CD4-positive, CD25-positive, alpha-beta regulatory T cell (primary cell): ENCODE results near the gene CDC42BPA. TPM values are rescaled to one million over a fixed set of nuclear protein-coding genes. Genes with fewer than 3 reads are reported as not detected.

Experiments
- ATAC-seq, 2 donors: fragments of 150-1000 bp; cut with Tn5 transposase; one replicate each; pipeline ENCODE4 v1.10.0; 2021; ENCODE audit warnings: low read depth in 2 of 2, moderate number of reproducible peaks in 2 of 2, moderate library complexity in 1 of 2
- DNase-seq, 3 donors: peaks; one replicate each; pipeline versions ENCODE4 v3.0.0 to v3.0.0-alpha.2; 2012 to 2022; ENCODE audit warnings: mixed read lengths in 1 of 3
- H3K27ac ChIP-seq: one replicate; pipeline ENCODE4 v1.7.0; 2013; ENCODE audit warnings: mild to moderate bottlenecking, low read length; ENCODE audit not compliant: insufficient read depth, poor library complexity, severe bottlenecking
- H3K27me3 ChIP-seq: one replicate; pipeline ENCODE4 v1.7.0; 2013; ENCODE audit warnings: low read length; ENCODE audit not compliant: control insufficient read depth, insufficient read depth
- H3K36me3 ChIP-seq: one replicate; pipeline ENCODE4 v1.7.0; 2013; ENCODE audit warnings: mild to moderate bottlenecking, low read length, moderate library complexity; ENCODE audit not compliant: control insufficient read depth, insufficient read depth
- H3K4me1 ChIP-seq: 2 replicates; pipeline ENCODE4 v1.7.0; 2013; ENCODE audit warnings: mild to moderate bottlenecking, low read length; ENCODE audit not compliant: insufficient read depth, control insufficient read depth, poor library complexity, severe bottlenecking
- H3K4me3 ChIP-seq: one replicate; pipeline ENCODE4 v1.7.0; 2013; ENCODE audit warnings: low read depth, mild to moderate bottlenecking, low read length, moderate library complexity
- H3K9me3 ChIP-seq, 2 experiments: 1 replicate in 1 of 2; 2 replicates in 1 of 2; pipeline ENCODE4 v1.7.0; 2013; ENCODE audit warnings: low read length in 2 of 2, mild to moderate bottlenecking in 1 of 2, moderate library complexity in 1 of 2; ENCODE audit not compliant: control insufficient read depth in 2 of 2
- H3K27ac Mint-ChIP-seq, 3 donors: one replicate each; pipeline ENCODE4 v1.8.0; 2020 to 2022; ENCODE audit warnings: mild to moderate bottlenecking in 3 of 3, mixed read lengths in 3 of 3, moderate library complexity in 2 of 3
- H3K27me3 Mint-ChIP-seq: one replicate; pipeline ENCODE4 v1.8.0; 2022; ENCODE audit warnings: mild to moderate bottlenecking, mixed read lengths
- H3K36me3 Mint-ChIP-seq: one replicate; pipeline ENCODE4 v1.8.0; 2020; ENCODE audit warnings: mixed read lengths
- H3K4me1 Mint-ChIP-seq, 4 donors: one replicate each; pipeline ENCODE4 v1.8.0; 2020 to 2022; ENCODE audit warnings: mixed read lengths in 4 of 4, mild to moderate bottlenecking in 1 of 4
- H3K4me3 Mint-ChIP-seq, 4 donors: one replicate each; pipeline ENCODE4 v1.8.0; 2020 to 2022; ENCODE audit warnings: mild to moderate bottlenecking in 4 of 4, mixed read lengths in 4 of 4, moderate library complexity in 3 of 4
- H3K9me3 Mint-ChIP-seq, 7 donors: one replicate each; pipeline ENCODE4 v1.8.0; 2020 to 2022; ENCODE audit warnings: mixed read lengths in 7 of 7, mild to moderate bottlenecking in 3 of 7, moderate library complexity in 2 of 7
- polyA plus RNA-seq, 4 donors: library from polyadenylated mRNA; unstranded; fragments of 300-500 nt; fragmentation: Illumina TruSeq; gene quantifications; one replicate each; pipeline ENCODE4 v1.2.3, GENCODE V29; 2021
- total RNA-seq: library from RNA; stranded (reverse); gene quantifications from one replicate; pipeline ENCODE4 v1.2.3, GENCODE V29; 2022

CDC42BPA gene
- total and polyA plus RNA-seq, 5 donors from 2014 or later: 0.06 to 1.5 (median 0.63) TPM

- DNase-seq: no peak
Observed at GRCh38 chr1:226981386-226981817, 336.9 kb downstream of the CDC42BPA start.

DNA sequence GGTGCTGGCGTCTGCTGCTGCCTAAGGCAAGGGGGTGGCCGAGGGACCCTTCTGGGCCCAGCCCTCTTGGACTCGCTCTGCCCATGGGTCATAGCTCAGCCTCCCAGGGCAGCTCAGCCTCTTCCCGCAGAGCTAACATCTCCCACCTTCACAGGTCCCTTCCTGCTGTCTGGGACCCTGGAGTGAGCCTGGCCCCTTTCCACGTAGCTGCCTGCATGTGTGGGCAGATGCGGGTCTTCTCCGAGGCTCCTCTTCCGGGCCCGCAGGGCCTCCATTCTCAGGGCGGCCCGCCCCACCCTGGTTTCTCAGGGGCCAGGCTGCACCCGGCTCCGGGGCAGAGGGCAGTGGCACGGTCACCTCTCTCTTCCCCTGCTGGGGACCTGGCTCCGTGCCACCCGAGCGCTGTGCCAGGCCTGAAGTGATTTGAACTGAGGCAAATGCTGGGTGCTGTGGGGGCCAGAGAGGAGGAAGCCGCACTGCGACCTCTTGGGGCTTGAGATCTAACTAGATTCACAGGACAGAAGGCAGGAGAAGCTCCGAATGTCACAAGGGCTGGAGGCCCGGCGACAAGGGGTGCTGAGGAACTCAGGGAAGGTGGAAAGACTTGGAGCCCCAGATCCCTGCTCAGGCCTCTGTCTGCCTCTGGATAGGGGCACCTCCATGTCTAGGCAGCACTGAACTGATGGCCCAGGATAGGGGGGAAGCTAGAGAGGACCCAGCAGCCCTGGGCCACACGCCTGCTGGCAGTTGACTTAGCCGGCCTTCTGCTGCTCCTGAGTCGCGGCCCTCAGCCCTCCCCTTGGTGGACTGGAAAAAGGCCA is 337.5 kb downstream of the CDC42BPA start:
- ATAC-seq: no peak
- H3K27ac ChIP-seq: no peak overlapping the region
- Mint-ChIP-seq H3K4me1 (no peaks in the 10 kb centered on the region), H3K9me3 (peaks cover 0 to 1% (median 0%) of the 10 kb centered on the region in 7 donors), H3K27ac (no peak overlapping the region), H3K36me3 (no peaks in the 10 kb centered on the region), H3K4me3 (no peak overlapping the region), H3K27me3 (no peaks in the 10 kb centered on the region)
- peaks cover 28% of the 10 kb centered on the region for H3K36me3 ChIP-seq
- no peak for DNase-seq
- no peaks in the 10 kb centered on the region for H3K27me3 ChIP-seq
- H3K4me3 ChIP-seq: no peak overlapping the region
- no peaks in the 10 kb centered on the region for H3K9me3 ChIP-seq
- H3K4me1 ChIP-seq: no peaks in the 10 kb centered on the region

More at GRCh38 chr1:226981386-226981817, 336.9 kb downstream of the CDC42BPA start:
- peaks cover 0 to 3% (median 0%) of the 10 kb centered on the region in 4 donors for H3K4me1 Mint-ChIP-seq
- Histone ChIP-seq H3K27ac (no peak overlapping the region), H3K9me3 (no peaks in the 10 kb centered on the region), H3K4me1 (no peaks in the 10 kb centered on the region), H3K27me3 (no peaks in the 10 kb centered on the region), H3K36me3 (peaks cover 34% of the 10 kb centered on the region), H3K4me3 (no peak overlapping the region)
- peak overlapping the region in 1 of 3 donors; percentile 14 for H3K27ac Mint-ChIP-seq
- no peak for ATAC-seq
- H3K4me3 Mint-ChIP-seq: no peak overlapping the region
- H3K9me3 Mint-ChIP-seq: peaks cover 0 to 1% (median 0%) of the 10 kb centered on the region in 7 donors
- H3K36me3 Mint-ChIP-seq: peaks cover 6% of the 10 kb centered on the region
- no peaks in the 10 kb centered on the region for H3K27me3 Mint-ChIP-seq

DNA sequence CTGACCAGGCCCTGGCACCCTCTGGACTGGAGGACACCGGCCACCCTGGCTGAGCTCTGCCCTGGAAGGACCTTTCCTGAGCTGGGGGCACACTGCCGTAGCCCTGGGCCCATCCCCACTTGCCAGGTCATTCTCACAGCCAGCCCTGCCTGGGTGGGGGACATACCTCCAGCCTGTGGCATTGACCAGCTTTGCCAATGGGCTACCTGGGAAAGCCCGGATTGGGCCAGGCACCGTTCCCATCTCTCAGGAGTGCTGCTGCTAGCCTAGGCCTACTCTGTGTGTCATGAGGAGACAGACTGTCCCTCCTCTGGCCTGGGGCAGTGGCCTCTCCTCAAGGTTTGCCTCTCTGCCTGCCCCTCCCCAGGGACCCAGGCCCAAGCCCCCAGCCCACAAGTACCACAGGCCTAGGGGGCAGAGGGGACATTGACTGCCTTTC is 338.2 kb downstream of the CDC42BPA start:
- ATAC-seq (no peak), DNase-seq (no peak)
- no peak overlapping the region for H3K27ac ChIP-seq
- no peak overlapping the region for H3K4me3 Mint-ChIP-seq
- H3K36me3 Mint-ChIP-seq: no peaks in the 10 kb centered on the region
- no peaks in the 10 kb centered on the region for H3K4me1 Mint-ChIP-seq
- H3K27ac Mint-ChIP-seq: no peak overlapping the region
- peaks cover 0 to 1% (median 0%) of the 10 kb centered on the region in 7 donors for H3K9me3 Mint-ChIP-seq
- peaks cover 22% of the 10 kb centered on the region for H3K36me3 ChIP-seq
- no peaks in the 10 kb centered on the region for H3K4me1 ChIP-seq
- no peaks in the 10 kb centered on the region for H3K27me3 ChIP-seq
- no peak overlapping the region for H3K4me3 ChIP-seq
- no peaks in the 10 kb centered on the region for H3K27me3 Mint-ChIP-seq
- no peaks in the 10 kb centered on the region for H3K9me3 ChIP-seq

GRCh38 chr1:226979517-226980121 is 338.7 kb downstream of the CDC42BPA start:
- H3K27ac ChIP-seq: no peak overlapping the region
- peaks cover 0 to 1% (median 0%) of the 10 kb centered on the region in 7 donors for H3K9me3 Mint-ChIP-seq
- H3K27me3 Mint-ChIP-seq: no peaks in the 10 kb centered on the region
- H3K4me3 Mint-ChIP-seq: no peak overlapping the region
- H3K4me1 Mint-ChIP-seq: no peaks in the 10 kb centered on the region
- DNase-seq: no peak
- no peaks in the 10 kb centered on the region for H3K27me3 ChIP-seq
- H3K36me3 ChIP-seq: peaks cover 17% of the 10 kb centered on the region
- no peak overlapping the region for H3K4me3 ChIP-seq
- no peak overlapping the region for H3K27ac Mint-ChIP-seq
- no peak for ATAC-seq
- peaks cover 4% of the 10 kb centered on the region for H3K36me3 Mint-ChIP-seq
- H3K9me3 ChIP-seq: no peaks in the 10 kb centered on the region
- no peaks in the 10 kb centered on the region for H3K4me1 ChIP-seq

DNA sequence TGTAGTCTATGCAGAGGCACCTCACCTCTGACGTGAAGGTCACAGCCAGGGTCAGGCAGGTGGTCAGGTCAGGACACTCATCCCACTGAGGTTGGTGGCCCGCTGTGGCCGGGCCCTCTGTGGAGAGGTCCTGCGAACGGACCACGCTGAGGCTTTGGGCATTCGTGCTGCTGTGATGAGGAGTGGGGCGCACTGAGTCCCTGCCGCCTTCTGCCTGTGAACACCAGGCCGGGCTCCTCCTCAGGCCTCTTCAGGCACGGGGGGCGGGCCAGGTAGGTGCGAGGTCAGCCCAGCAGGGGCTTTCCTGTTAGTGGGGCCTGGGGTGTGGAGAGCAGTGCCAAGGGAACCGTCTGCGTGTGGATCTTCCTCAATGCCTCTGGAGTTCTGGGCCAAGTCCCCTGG is 339.2 kb downstream of the CDC42BPA start:
- Mint-ChIP-seq H3K4me3 (no peak overlapping the region), H3K4me1 (no peaks in the 10 kb centered on the region), H3K9me3 (peaks cover 0 to 1% (median 0%) of the 10 kb centered on the region in 7 donors), H3K27ac (no peak overlapping the region), H3K36me3 (peaks cover 4% of the 10 kb centered on the region), H3K27me3 (no peaks in the 10 kb centered on the region)
- H3K4me3 ChIP-seq: no peak overlapping the region
- no peak overlapping the region for H3K27ac ChIP-seq
- no peaks in the 10 kb centered on the region for H3K4me1 ChIP-seq
- peaks cover 12% of the 10 kb centered on the region for H3K36me3 ChIP-seq
- DNase-seq (no peak), ATAC-seq (no peak)
- no peaks in the 10 kb centered on the region for H3K9me3 ChIP-seq
- H3K27me3 ChIP-seq: no peaks in the 10 kb centered on the region

DNA sequence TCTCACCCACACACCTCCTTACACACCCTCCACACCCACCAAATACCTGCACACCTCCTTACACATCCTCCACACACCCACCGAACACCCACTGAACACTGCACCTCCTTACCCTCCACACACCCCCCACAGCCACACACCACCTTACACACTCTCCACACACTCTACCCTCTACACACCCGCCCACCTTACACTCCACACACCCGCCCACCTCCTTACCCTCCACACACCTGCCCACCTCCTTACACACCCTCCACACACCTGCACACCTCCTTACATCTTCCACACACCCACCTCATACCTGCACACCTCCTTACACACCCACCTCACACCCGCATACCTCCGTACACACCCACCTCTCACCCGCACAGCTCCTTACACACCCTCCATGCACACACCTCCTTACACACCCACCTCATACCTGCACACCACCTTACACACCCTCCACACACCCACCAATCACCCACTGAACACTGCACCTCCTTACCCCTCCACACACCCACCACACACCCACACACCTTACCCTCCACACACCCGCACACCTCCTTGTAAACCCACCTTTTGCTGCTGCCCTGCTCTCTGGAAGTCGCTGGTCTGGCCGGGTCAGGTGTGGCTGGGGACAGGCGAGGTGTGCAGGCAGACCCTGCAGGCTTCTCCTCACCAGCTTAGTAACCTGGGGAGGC is 339.7 kb downstream of the CDC42BPA start:
- ATAC-seq (no peak), DNase-seq (no peak)
- Mint-ChIP-seq H3K36me3 (peaks cover 4% of the 10 kb centered on the region), H3K4me3 (no peak overlapping the region), H3K27me3 (no peaks in the 10 kb centered on the region), H3K4me1 (no peaks in the 10 kb centered on the region), H3K27ac (no peak overlapping the region), H3K9me3 (peaks cover 0 to 1% (median 0%) of the 10 kb centered on the region in 7 donors)
- H3K4me1 ChIP-seq: no peaks in the 10 kb centered on the region
- H3K27me3 ChIP-seq: no peaks in the 10 kb centered on the region
- no peak overlapping the region for H3K27ac ChIP-seq
- peaks cover 10% of the 10 kb centered on the region for H3K36me3 ChIP-seq
- no peaks in the 10 kb centered on the region for H3K9me3 ChIP-seq
- H3K4me3 ChIP-seq: no peak overlapping the region

DNA sequence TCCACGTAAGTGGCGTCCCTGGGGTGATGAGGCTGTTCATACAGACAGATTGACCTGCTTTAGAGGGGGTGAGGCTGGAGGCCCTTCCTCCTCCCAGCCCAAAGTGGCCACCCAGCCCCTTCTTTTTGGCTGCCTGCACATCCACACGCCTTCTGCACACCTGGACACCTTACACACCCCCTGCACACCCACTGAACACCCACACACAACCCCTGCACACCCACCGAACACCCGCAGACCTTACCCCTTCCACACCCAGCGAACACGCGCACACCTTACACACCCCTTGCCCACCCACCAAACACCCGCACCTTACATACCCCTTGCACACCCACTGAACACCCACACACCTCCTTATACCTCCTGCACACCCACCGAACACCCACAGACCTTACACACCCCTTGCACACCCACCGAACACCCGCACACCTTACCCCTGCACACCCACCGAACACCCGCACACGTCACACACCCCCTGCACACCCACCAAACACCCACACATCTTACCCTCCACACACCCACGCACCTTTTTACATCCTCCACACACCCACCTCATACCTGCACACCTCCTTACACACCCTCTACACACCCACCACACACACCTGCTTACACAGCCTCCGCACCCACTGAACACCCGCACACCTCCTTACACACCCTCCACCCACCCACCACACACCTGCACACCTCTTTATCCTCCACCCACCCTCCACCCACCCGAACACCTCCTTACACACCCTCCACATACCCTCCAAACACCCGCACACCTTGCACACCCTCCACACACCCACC is 340.5 kb downstream of the CDC42BPA start:
- Histone ChIP-seq H3K36me3 (peaks cover 8% of the 10 kb centered on the region), H3K27me3 (no peaks in the 10 kb centered on the region), H3K27ac (no peak overlapping the region), H3K4me3 (no peak overlapping the region), H3K9me3 (no peaks in the 10 kb centered on the region), H3K4me1 (no peaks in the 10 kb centered on the region)
- no peaks in the 10 kb centered on the region for H3K4me1 Mint-ChIP-seq
- peaks cover 0 to 3% (median 0%) of the 10 kb centered on the region in 7 donors for H3K9me3 Mint-ChIP-seq
- no peak overlapping the region for H3K27ac Mint-ChIP-seq
- peaks cover 4% of the 10 kb centered on the region for H3K36me3 Mint-ChIP-seq
- DNase-seq (no peak), ATAC-seq (no peak)
- no peaks in the 10 kb centered on the region for H3K27me3 Mint-ChIP-seq
- no peak overlapping the region for H3K4me3 Mint-ChIP-seq
